ENCODE results near the gene WIPF1. TPM values are rescaled to one million over a fixed set of nuclear protein-coding genes. Genes with fewer than 3 reads are reported as not detected.

Gene WIPF1
- polyA plus RNA-seq, 1 experiment = 34.9 TPM

DNA sequence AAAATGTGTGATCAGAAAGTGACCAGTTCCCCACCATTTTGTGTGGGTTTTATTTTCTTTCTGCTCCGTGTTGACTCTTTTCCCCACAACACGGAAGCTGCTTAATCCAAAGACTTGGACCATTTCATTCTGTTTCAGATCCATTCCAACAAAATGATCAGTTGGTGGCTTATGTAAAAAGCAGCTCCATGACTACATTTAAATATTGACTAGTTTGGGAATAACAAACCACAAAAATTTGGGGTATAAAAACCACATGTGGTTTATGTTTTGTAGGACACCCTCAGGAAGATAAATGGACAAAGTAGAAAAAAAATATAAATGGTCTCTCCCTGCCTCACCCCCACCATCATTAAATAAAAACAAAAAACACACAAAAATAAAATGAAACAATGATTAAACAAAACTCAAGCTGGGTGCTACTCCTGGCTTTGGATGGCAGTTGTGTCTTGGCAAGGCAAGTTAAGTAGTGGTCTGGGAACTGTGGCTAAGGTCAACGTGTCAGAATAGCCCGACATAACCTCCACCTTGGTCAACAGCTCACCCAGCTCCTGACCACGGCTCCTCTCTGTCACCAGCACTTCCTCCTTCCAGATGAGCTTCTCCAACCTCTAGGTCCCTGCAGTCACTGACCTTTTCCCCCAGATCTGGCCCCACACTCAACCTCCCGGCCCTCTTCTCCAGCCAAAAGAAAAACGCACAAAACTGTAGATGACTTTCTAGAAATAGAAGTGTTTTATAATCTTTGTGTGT lies 12.8 kb upstream of the WIPF1 start:
- no peak for DNase-seq (ENCODE audit: low read depth)
- no peaks in the 10 kb centered on the region for H3K27me3 ChIP-seq (ENCODE audit: control insufficient read depth, insufficient read depth, low read length)
- ChIA-PET POLR2A (interaction anchor here (0.6 kb wide), 1 partner anchor 17 kb away, joined by 3 read pairs; no protein-coding TSS in a partner anchor), CTCF (interaction anchor here (1.0 to 1.2 kb wide), 3 partner anchors 73 to 147 kb away, joined by 3 to 5 read pairs (median 3); no protein-coding TSS in a partner anchor)
- TF ChIP-seq, protein P1, sequence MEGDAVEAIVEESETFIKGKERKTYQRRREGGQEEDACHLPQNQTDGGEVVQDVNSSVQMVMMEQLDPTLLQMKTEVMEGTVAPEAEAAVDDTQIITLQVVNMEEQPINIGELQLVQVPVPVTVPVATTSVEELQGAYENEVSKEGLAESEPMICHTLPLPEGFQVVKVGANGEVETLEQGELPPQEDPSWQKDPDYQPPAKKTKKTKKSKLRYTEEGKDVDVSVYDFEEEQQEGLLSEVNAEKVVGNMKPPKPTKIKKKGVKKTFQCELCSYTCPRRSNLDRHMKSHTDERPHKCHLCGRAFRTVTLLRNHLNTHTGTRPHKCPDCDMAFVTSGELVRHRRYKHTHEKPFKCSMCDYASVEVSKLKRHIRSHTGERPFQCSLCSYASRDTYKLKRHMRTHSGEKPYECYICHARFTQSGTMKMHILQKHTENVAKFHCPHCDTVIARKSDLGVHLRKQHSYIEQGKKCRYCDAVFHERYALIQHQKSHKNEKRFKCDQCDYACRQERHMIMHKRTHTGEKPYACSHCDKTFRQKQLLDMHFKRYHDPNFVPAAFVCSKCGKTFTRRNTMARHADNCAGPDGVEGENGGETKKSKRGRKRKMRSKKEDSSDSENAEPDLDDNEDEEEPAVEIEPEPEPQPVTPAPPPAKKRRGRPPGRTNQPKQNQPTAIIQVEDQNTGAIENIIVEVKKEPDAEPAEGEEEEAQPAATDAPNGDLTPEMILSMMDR (IDR thresholded peaks at IDR 0.05; ENCODE audit: insufficient read depth, low read depth, low read length) = no peak
- H3K36me3 ChIP-seq (ENCODE audit: control insufficient read depth, insufficient read depth, low read length) = no peaks in the 10 kb centered on the region
- H3K4me3 ChIP-seq (ENCODE audit: low read depth, low read length) = no peak overlapping the region

DNA sequence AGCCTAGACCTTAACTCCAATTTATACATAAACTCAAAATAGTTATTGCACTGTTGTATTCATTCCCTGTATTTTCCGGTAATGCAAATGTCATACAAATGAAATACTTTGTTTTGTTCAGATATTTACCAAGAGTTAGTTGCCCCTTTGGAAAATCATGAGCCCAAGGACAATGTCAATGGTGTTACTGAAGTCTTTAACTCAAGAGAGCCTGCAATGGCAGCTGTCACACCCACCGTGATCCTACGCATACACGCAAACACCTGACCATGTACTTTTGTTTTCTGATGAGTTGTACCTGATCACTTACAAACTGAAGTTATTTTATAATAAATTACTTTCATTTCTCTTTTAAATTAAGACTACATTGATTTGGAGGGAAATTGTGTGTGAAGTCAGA lies 11.7 kb upstream of the WIPF1 start:
- no peak overlapping the region for H3K4me3 ChIP-seq (ENCODE audit: low read depth, low read length)
- ChIA-PET CTCF (interaction anchor here (1.1 kb wide), 1 partner anchor 79 kb away, joined by 3 read pairs; no protein-coding TSS in a partner anchor), POLR2A (no interaction called here)
- no peaks in the 10 kb centered on the region for H3K36me3 ChIP-seq (ENCODE audit: control insufficient read depth, insufficient read depth, low read length)
- H3K27me3 ChIP-seq (ENCODE audit: control insufficient read depth, insufficient read depth, low read length) = no peaks in the 10 kb centered on the region
- no peak for DNase-seq (ENCODE audit: low read depth)
- TF ChIP-seq, protein P1 (IDR thresholded peaks at IDR 0.05; ENCODE audit: insufficient read depth, low read depth, low read length) = no peak

DNA sequence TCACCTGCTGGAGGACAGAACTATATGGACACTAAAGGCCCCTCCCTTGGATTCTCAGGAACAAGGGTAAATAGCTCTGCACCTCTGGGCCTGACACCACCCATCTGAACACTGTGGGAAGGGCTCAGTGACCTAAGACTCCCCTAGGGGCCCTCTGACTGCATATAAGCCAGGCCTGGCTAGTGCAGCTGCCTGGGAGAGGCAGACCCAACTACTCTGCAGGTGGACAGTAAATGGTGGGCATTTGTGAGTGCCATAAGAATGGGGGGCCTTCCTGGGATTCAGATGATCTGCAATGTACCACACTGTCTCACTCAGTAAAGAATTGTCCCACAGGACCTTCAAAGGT lies 11.2 kb upstream of the WIPF1 start:
- TF ChIP-seq, protein P1 (IDR thresholded peaks at IDR 0.05; ENCODE audit: insufficient read depth, low read depth, low read length) = no peak
- Histone ChIP-seq H3K36me3 (ENCODE audit: control insufficient read depth, insufficient read depth, low read length) (no peaks in the 10 kb centered on the region), H3K27me3 (ENCODE audit: control insufficient read depth, insufficient read depth, low read length) (no peaks in the 10 kb centered on the region), H3K4me3 (ENCODE audit: low read depth, low read length) (no peak overlapping the region)
- DNase-seq (ENCODE audit: low read depth) = no peak
- ChIA-PET CTCF (interaction anchor here (1.1 kb wide), 1 partner anchor 79 kb away, joined by 3 read pairs; no protein-coding TSS in a partner anchor), POLR2A (no interaction called here)

DNA sequence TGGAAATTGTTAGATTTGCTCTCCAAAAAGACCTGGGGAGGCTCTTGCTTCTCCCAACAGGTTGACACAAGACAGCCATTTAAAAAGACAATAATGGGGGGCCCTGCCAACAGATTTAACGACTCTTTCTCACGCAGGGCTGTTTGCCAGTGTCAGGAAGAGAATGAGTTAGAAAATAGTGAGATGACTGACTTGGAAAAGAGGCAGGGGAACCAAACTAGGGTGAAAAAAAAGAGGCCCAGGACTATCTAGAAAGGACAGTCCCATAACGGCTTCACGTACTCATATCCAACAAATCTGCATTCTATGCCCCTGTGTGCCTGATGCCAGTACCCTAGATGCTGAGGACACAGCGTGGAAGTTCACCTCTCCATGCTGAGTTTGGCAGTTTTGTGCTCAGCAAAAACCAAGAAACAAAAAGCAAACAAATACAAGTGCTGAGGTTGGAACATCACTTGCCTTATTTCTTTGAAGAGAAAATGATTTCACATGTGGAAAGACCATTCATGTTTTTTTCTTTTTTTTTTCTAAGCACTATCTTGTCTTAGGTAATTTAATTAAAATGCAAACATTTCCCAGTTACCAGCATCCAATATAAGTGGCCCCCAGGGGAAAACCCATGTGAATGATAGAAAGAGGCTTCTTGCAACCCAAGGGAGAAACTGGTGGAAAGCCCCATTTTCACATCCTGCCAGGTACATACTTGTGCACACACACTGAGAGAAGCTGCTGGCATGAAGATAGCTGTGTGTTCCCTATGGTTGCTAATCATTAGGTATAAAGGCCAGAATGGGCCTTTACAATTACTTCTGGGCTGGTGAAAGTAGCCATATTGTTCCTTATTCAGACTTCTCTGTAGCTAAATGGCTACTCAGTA lies 10.6 kb upstream of the WIPF1 start:
- TF ChIP-seq, protein P1 (IDR thresholded peaks at IDR 0.05; ENCODE audit: insufficient read depth, low read depth, low read length) = no peak
- DNase-seq (ENCODE audit: low read depth) = no peak
- CTCF ChIA-PET = interaction anchor here (1.1 to 2.2 kb wide), 2 partner anchors 11 to 80 kb away, joined by 3 to 7 read pairs; partner anchors contain the start of gene WIPF1
- POLR2A ChIA-PET = no interaction called here
- H3K36me3 ChIP-seq (ENCODE audit: control insufficient read depth, insufficient read depth, low read length) = no peaks in the 10 kb centered on the region
- no peak overlapping the region for H3K4me3 ChIP-seq (ENCODE audit: low read depth, low read length)
- no peaks in the 10 kb centered on the region for H3K27me3 ChIP-seq (ENCODE audit: control insufficient read depth, insufficient read depth, low read length)

DNA sequence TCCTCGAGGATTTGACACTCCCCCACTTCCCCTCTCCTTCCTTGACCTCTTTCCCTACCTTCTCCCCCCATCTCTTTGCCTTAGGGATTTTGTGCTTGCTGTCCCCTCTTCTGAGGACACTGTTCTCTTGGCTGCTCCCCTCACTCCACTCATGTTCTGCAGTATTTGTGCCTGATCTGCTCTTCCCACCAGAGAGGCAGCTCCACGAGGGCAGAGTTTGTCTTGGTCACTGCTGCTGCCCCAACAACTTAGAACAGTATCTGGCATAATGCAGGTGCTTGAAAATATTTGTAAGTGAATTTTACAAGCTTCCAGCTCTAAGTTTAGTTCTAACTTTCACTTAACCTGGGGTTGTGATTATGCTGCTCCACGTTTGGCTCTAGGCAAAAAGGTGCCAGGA lies 10.0 kb upstream of the WIPF1 start:
- no peak for DNase-seq (ENCODE audit: low read depth)
- ChIA-PET CTCF (interaction anchor here (2.2 kb wide), 1 partner anchor 10 kb away, joined by 7 read pairs; the partner anchor contains the start of gene WIPF1), POLR2A (no interaction called here)
- H3K27me3 ChIP-seq (ENCODE audit: control insufficient read depth, insufficient read depth, low read length) = no peaks in the 10 kb centered on the region
- H3K4me3 ChIP-seq (ENCODE audit: low read depth, low read length) = no peak overlapping the region
- H3K36me3 ChIP-seq (ENCODE audit: control insufficient read depth, insufficient read depth, low read length) = no peaks in the 10 kb centered on the region
- TF ChIP-seq, protein P1 (IDR thresholded peaks at IDR 0.05; ENCODE audit: insufficient read depth, low read depth, low read length) = no peak
